H1 (cell line): Measurements from ENCODE around the gene ZBTB11. TPM values are rescaled to one million over a fixed set of nuclear protein-coding genes. Genes with fewer than 3 reads are reported as not detected.

Experiments
- GABPA ChIP-seq: IDR thresholded peaks from 2 replicates; pipeline ENCODE4 v1.6.1; 2011; ENCODE audit warnings: mild to moderate bottlenecking, low read length, moderate library complexity, borderline replicate concordance; ENCODE audit not compliant: insufficient read depth
- JUND ChIP-seq: IDR thresholded peaks from 2 replicates; pipeline ENCODE4 v1.6.1; 2011; ENCODE audit warnings: mild to moderate bottlenecking, improper control_type of control experiment, low read length
- MAFK ChIP-seq: IDR thresholded peaks from 2 replicates; pipeline ENCODE4 v1.6.1; 2012; ENCODE audit warnings: low read depth, mild to moderate bottlenecking, improper control_type of control experiment, low read length
- SIRT6 ChIP-seq: IDR thresholded peaks from one replicate; pipeline ENCODE4 v1.7.1; 2012; ENCODE audit warnings: low read length, inconsistent platforms
- polyA plus RNA-seq, 7 experiments: library from polyadenylated mRNA; depleted of rRNA in 3 of 7; stranded (reverse) in 5 of 7; unstranded in 2 of 7; fragments of >200 nt in 5 of 7; fragments of 200-250 nt in 2 of 7; gene quantifications; 1 replicate in 5 of 7; 2 replicates in 1 of 7; 4 replicates in 1 of 7; pipeline versions ENCODE4 v1.2.1 to v1.2.3, GENCODE V29; 2011 to 2013; ENCODE audit warnings: missing spikeins in 2 of 7, mixed read lengths in 2 of 7
- total RNA-seq: library from RNA; stranded (reverse); fragmentation: NEBNext Ultra II Directional; extraction: Animal tissue kit (Norgen Biotek cat#: 25700); gene quantifications from 2 replicates; pipeline ENCODE4 v1.2.1, GENCODE V29; 2021
- TF ChIP-seq, protein P1 (sequence below): fragments of 300-600 bp; sonication (generic); IDR thresholded peaks from 2 replicates; pipeline ENCODE4 v1.7.1; 2012; ENCODE audit warnings: low read length, moderate library complexity, mild to moderate bottlenecking, inconsistent platforms; ENCODE audit not compliant: insufficient replicate concordance

ZBTB11 gene
- total and polyA plus RNA-seq, 2 of the 8 experiments (the other 6 are each of a cell fraction or from before 2014, with no cell fraction given) = 3.0 to 14.0 TPM

DNA sequence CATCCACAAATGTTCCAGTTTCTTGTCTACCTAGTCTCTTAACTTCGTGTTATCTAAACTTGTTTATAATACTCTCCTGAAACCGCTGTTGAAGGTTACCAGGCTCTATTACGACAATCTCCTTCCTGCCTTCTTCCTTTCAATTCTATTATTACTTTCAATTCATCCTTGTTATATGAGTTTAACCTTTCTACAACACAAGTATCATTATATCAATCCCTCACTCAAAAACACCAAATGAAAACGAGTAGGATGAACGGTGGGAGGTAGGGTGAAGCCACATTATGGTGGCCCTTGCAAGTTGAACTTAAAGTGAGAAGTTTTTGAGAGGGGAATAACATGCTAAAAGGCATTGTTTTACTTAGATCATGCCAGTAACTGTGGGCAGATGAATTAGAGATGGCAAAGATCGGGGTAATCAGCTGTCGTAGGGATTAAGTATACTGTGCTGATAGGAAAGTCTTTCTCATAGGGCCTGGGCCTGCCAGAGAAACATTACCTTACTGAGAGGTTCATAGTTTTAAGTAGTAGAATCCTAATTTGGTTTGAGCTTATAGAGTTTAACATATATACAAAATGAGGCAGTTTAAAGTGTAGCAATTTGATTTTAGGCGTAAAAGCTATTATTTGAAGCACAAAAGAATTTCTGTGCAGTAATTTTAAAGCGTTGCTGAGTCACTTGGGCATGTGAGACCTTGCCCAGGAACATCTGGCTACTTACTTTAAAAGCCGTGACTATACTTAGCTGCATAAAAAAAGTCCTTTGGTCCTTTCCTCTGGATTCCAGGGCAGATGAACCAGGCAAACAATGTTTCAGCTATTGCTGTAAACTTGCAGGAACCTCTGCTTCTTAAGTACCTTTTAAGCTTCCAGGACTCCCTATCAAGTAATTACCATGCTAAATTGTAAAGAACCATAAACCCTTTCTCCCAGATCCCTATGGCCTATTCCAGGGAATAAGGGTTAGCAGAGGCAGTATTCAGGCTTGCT, 44.2 kb upstream of the ZBTB11 start (continued):
- TF ChIP-seq, protein P1, sequence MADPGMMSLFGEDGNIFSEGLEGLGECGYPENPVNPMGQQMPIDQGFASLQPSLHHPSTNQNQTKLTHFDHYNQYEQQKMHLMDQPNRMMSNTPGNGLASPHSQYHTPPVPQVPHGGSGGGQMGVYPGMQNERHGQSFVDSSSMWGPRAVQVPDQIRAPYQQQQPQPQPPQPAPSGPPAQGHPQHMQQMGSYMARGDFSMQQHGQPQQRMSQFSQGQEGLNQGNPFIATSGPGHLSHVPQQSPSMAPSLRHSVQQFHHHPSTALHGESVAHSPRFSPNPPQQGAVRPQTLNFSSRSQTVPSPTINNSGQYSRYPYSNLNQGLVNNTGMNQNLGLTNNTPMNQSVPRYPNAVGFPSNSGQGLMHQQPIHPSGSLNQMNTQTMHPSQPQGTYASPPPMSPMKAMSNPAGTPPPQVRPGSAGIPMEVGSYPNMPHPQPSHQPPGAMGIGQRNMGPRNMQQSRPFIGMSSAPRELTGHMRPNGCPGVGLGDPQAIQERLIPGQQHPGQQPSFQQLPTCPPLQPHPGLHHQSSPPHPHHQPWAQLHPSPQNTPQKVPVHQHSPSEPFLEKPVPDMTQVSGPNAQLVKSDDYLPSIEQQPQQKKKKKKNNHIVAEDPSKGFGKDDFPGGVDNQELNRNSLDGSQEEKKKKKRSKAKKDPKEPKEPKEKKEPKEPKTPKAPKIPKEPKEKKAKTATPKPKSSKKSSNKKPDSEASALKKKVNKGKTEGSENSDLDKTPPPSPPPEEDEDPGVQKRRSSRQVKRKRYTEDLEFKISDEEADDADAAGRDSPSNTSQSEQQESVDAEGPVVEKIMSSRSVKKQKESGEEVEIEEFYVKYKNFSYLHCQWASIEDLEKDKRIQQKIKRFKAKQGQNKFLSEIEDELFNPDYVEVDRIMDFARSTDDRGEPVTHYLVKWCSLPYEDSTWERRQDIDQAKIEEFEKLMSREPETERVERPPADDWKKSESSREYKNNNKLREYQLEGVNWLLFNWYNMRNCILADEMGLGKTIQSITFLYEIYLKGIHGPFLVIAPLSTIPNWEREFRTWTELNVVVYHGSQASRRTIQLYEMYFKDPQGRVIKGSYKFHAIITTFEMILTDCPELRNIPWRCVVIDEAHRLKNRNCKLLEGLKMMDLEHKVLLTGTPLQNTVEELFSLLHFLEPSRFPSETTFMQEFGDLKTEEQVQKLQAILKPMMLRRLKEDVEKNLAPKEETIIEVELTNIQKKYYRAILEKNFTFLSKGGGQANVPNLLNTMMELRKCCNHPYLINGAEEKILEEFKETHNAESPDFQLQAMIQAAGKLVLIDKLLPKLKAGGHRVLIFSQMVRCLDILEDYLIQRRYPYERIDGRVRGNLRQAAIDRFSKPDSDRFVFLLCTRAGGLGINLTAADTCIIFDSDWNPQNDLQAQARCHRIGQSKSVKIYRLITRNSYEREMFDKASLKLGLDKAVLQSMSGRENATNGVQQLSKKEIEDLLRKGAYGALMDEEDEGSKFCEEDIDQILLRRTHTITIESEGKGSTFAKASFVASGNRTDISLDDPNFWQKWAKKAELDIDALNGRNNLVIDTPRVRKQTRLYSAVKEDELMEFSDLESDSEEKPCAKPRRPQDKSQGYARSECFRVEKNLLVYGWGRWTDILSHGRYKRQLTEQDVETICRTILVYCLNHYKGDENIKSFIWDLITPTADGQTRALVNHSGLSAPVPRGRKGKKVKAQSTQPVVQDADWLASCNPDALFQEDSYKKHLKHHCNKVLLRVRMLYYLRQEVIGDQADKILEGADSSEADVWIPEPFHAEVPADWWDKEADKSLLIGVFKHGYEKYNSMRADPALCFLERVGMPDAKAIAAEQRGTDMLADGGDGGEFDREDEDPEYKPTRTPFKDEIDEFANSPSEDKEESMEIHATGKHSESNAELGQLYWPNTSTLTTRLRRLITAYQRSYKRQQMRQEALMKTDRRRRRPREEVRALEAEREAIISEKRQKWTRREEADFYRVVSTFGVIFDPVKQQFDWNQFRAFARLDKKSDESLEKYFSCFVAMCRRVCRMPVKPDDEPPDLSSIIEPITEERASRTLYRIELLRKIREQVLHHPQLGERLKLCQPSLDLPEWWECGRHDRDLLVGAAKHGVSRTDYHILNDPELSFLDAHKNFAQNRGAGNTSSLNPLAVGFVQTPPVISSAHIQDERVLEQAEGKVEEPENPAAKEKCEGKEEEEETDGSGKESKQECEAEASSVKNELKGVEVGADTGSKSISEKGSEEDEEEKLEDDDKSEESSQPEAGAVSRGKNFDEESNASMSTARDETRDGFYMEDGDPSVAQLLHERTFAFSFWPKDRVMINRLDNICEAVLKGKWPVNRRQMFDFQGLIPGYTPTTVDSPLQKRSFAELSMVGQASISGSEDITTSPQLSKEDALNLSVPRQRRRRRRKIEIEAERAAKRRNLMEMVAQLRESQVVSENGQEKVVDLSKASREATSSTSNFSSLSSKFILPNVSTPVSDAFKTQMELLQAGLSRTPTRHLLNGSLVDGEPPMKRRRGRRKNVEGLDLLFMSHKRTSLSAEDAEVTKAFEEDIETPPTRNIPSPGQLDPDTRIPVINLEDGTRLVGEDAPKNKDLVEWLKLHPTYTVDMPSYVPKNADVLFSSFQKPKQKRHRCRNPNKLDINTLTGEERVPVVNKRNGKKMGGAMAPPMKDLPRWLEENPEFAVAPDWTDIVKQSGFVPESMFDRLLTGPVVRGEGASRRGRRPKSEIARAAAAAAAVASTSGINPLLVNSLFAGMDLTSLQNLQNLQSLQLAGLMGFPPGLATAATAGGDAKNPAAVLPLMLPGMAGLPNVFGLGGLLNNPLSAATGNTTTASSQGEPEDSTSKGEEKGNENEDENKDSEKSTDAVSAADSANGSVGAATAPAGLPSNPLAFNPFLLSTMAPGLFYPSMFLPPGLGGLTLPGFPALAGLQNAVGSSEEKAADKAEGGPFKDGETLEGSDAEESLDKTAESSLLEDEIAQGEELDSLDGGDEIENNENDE = no peak
- TF ChIP-seq SIRT6 = no peak
- TF ChIP-seq MAFK = no peak
- TF ChIP-seq JUND = no peak
- no peak for TF ChIP-seq GABPA
